HL-60 (cell line): ENCODE measurements around the gene IL1RAPL1.

ENCODE experiments used
- GABPA ChIP-seq: IDR thresholded peaks from 2 replicates; pipeline ENCODE4 v1.6.1; 2012; ENCODE audit warnings: low read depth
- TF ChIP-seq, protein P1 (sequence below): IDR thresholded peaks from one replicate; pipeline ENCODE4 v1.5.1; 2011; ENCODE audit warnings: low read length, control low read depth, inconsistent platforms; ENCODE audit not compliant: insufficient read depth

DNA sequence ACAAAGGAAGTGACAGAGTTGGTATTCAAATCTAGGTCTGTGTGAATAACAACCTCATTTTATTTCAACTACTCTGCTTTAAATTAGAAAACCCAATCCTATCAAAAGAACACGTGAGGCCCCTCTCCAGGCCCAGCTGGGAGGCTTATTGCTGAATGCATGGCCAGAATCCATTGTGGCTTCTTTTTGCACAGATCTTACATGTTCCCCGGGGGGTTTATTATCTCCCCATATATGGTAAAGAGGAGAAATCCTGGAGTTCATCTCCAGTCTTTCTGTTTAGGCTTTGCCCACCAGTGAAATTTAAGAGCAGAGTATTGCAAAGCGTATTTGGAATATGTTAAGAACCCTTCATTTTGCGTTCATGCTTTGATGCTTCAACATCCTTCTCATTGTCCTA, 655.6 kb downstream of the IL1RAPL1 start:
- TF ChIP-seq GABPA: no peak
- TF ChIP-seq, protein P1, sequence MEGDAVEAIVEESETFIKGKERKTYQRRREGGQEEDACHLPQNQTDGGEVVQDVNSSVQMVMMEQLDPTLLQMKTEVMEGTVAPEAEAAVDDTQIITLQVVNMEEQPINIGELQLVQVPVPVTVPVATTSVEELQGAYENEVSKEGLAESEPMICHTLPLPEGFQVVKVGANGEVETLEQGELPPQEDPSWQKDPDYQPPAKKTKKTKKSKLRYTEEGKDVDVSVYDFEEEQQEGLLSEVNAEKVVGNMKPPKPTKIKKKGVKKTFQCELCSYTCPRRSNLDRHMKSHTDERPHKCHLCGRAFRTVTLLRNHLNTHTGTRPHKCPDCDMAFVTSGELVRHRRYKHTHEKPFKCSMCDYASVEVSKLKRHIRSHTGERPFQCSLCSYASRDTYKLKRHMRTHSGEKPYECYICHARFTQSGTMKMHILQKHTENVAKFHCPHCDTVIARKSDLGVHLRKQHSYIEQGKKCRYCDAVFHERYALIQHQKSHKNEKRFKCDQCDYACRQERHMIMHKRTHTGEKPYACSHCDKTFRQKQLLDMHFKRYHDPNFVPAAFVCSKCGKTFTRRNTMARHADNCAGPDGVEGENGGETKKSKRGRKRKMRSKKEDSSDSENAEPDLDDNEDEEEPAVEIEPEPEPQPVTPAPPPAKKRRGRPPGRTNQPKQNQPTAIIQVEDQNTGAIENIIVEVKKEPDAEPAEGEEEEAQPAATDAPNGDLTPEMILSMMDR: no peak
